GM23338 (cell line): ENCODE results near the gene CDC25C.

ENCODE experiments used
- CREB1 ChIP-seq: fragments of 250-450 bp; sonication (Bioruptor Pico); IDR thresholded peaks from 2 replicates; pipeline ENCODE4 v1.5.0; 2020; ENCODE audit warnings: low read depth, mild to moderate bottlenecking, moderate library complexity
- EZH2 ChIP-seq: fragments of 200-600 bp; sonication (generic); IDR thresholded peaks from one replicate; pipeline ENCODE4 v1.8.0; 2017; ENCODE audit warnings: antibody characterized with exemption, mild to moderate bottlenecking, low read depth; ENCODE audit not compliant: unreplicated experiment
- POLR2AphosphoS5 ChIP-seq: IDR thresholded peaks from 2 replicates; pipeline ENCODE4 v1.6.1; 2016; ENCODE audit warnings: antibody characterized with exemption, low read depth
- REST ChIP-seq: IDR thresholded peaks from one replicate; pipeline ENCODE4 v1.6.1; 2018; ENCODE audit warnings: antibody characterized with exemption; ENCODE audit not compliant: unreplicated experiment
- TF ChIP-seq, protein P1 (sequence below), 2 experiments: fragments of 200-600 bp in 1 of 2; sonication (generic) in 1 of 2; conservative IDR thresholded peaks; 2 replicates each; pipeline versions ENCODE4 v1.5.1 to v1.6.1; 2016 to 2017; ENCODE audit warnings: antibody characterized with exemption in 2 of 2, low read depth in 2 of 2, mild to moderate bottlenecking in 2 of 2, moderate library complexity in 1 of 2
- TF ChIP-seq, protein P2 (sequence below): IDR thresholded peaks from 2 replicates; pipeline ENCODE4 v1.6.1; 2016; ENCODE audit warnings: antibody characterized with exemption

DNA sequence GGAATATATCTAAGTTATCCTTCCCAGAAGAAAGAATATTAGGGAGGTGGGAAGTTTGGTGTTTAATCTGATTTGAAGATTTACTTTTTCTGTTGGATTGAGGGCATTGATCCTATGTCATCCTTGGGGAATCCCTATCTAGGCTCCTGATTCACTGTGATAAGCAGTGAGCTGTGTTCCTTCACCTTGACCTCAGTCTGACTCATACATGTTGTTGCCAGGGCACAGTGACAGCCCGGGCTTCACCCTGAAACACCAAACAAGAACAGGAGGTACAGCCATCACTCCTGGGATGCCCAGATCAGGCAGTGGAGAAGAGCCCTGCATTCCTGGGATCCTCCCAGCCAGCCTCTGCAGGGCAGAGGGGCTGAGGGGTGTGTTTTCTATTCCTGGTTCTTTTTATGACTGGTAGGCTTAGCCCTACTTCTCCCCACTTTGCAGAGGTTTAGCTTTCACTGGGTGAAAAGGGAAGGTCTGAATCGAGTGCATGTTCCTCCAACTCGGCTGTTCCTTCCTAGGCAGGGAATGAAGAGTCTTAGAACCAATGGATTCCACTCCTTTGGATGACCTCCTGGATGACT is 3.4 kb upstream of the CDC25C start:
- TF ChIP-seq EZH2 (no peak), CREB1 (CRISPR knock-in tag) (no peak), POLR2AphosphoS5 (no peak), REST (no peak)
- TF ChIP-seq, protein P1, sequence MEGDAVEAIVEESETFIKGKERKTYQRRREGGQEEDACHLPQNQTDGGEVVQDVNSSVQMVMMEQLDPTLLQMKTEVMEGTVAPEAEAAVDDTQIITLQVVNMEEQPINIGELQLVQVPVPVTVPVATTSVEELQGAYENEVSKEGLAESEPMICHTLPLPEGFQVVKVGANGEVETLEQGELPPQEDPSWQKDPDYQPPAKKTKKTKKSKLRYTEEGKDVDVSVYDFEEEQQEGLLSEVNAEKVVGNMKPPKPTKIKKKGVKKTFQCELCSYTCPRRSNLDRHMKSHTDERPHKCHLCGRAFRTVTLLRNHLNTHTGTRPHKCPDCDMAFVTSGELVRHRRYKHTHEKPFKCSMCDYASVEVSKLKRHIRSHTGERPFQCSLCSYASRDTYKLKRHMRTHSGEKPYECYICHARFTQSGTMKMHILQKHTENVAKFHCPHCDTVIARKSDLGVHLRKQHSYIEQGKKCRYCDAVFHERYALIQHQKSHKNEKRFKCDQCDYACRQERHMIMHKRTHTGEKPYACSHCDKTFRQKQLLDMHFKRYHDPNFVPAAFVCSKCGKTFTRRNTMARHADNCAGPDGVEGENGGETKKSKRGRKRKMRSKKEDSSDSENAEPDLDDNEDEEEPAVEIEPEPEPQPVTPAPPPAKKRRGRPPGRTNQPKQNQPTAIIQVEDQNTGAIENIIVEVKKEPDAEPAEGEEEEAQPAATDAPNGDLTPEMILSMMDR (conservative IDR thresholded peaks at IDR 0.05; ENCODE audit: low read depth in 2 of 2): no peak
- TF ChIP-seq, protein P2, sequence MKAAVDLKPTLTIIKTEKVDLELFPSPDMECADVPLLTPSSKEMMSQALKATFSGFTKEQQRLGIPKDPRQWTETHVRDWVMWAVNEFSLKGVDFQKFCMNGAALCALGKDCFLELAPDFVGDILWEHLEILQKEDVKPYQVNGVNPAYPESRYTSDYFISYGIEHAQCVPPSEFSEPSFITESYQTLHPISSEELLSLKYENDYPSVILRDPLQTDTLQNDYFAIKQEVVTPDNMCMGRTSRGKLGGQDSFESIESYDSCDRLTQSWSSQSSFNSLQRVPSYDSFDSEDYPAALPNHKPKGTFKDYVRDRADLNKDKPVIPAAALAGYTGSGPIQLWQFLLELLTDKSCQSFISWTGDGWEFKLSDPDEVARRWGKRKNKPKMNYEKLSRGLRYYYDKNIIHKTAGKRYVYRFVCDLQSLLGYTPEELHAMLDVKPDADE: no peak
